Measurements from ENCODE around the gene ITGB4. TPM values are rescaled to one million over a fixed set of nuclear protein-coding genes. Genes with fewer than 3 reads are reported as not detected.

ITGB4 gene
- total and polyA plus RNA-seq, 2 of the 13 experiments (the other 11 are each of a cell fraction or from before 2014, with no cell fraction given): 6.9 to 14.5 TPM

GRCh38 chr17:75697651-75698291 lies 23.5 kb upstream of the ITGB4 start (continued):
- TF ChIP-seq KAT8 (CRISPR knock-in tag; IDR thresholded peaks at IDR 0.05) (peak; percentile 51; the same call in 1 of the 2 replicates), ZNF230 (CRISPR knock-in tag; IDR thresholded peaks at IDR 0.05) (no peak), ZNF720 (CRISPR knock-in tag; IDR thresholded peaks at IDR 0.05) (no peak), RBM22 (optimal IDR thresholded peaks at IDR 0.05; ENCODE audit: low read length) (no peak), PRDM4 (CRISPR knock-in tag; IDR thresholded peaks at IDR 0.05; ENCODE audit: borderline replicate concordance) (no peak), ZFP36L2 (CRISPR knock-in tag; IDR thresholded peaks at IDR 0.05) (no peak), PHF21A (CRISPR knock-in tag; IDR thresholded peaks at IDR 0.05) (0 out of 2 replicates have a peak, but pooled peaks have one; percentile 30), ATF1 (CRISPR knock-in tag; IDR thresholded peaks at IDR 0.05) (no peak), HCFC1 (IDR thresholded peaks at IDR 0.05; ENCODE audit: low read depth, low read length) (no peak), PPARG (CRISPR knock-in tag; conservative IDR thresholded peaks at IDR 0.05) (no peak), ZMYM3 (CRISPR knock-in tag; IDR thresholded peaks at IDR 0.05) (peak; percentile 68; the same call in 1 of the 2 replicates), BATF2 (CRISPR knock-in tag; IDR thresholded peaks at IDR 0.05) (no peak), FOXJ3 (CRISPR knock-in tag; IDR thresholded peaks at IDR 0.05; ENCODE audit: borderline replicate concordance) (0 out of 2 replicates have a peak, but pooled peaks have one; percentile 36), SP5 (CRISPR knock-in tag; IDR thresholded peaks at IDR 0.05; ENCODE audit: borderline replicate concordance, low read depth) (0 out of 2 replicates have a peak, but pooled peaks have one; percentile 10), E2F2 (CRISPR knock-in tag; IDR thresholded peaks at IDR 0.05; ENCODE audit: borderline replicate concordance) (no peak), XRCC5 (optimal IDR thresholded peaks at IDR 0.05; ENCODE audit: low read length) (no peak), ZSCAN30 (CRISPR knock-in tag; IDR thresholded peaks at IDR 0.05) (no peak), KDM2A (CRISPR knock-in tag; IDR thresholded peaks at IDR 0.05; ENCODE audit: borderline replicate concordance, low read depth) (peak; percentile 35), SMARCC2 (IDR thresholded peaks at IDR 0.05) (no peak), SMARCE1 (IDR thresholded peaks at IDR 0.05; ENCODE audit: borderline replicate concordance) (no peak), RAD21 (CRISPR knock-in tag; IDR thresholded peaks at IDR 0.05) (no peak), FOXA3 (CRISPR knock-in tag; IDR thresholded peaks at IDR 0.05) (peak; percentile 68), ZNF276 (CRISPR knock-in tag; IDR thresholded peaks at IDR 0.05; ENCODE audit: low read depth) (no peak)
